Activated CD8-positive, alpha-beta T cell treated with anti-CD3 and anti-CD28 coated beads, Interleukin-2, amount 10 ng/mL, durations not matched to agents 7 days and 5 days (primary cell): Measurements from ENCODE around the gene IFNA1. TPM values are rescaled to one million over a fixed set of nuclear protein-coding genes. Genes with fewer than 3 reads are reported as not detected.

ENCODE experiments used
- ATAC-seq: fragments of 150-1000 bp; cut with Tn5 transposase; one replicate; pipeline ENCODE4 v1.10.0; 2021; ENCODE audit warnings: moderate library complexity
- CTCF ChIA-PET: fragments of 350-600 bp; sonication (Branson Sonifier 250); formaldehyde crosslinking; loops from one replicate; lab custom pipeline; 2021; ENCODE audit warnings: antibody characterized with exemption; lab: Charles Lee
- POLR2A ChIA-PET: fragments of 350-600 bp; sonication (Branson Sonifier 250); formaldehyde crosslinking; loops from one replicate; lab custom pipeline; 2021; ENCODE audit warnings: antibody characterized with exemption; lab: Charles Lee
- DNase-seq: peaks from one replicate; pipeline ENCODE4 v3.0.0-alpha.2; 2020
- H3K27ac Mint-ChIP-seq: one replicate; pipeline ENCODE4 v1.8.0; 2021; ENCODE audit warnings: mild to moderate bottlenecking, mixed read lengths
- H3K27me3 Mint-ChIP-seq: one replicate; pipeline ENCODE4 v1.8.0; 2021; ENCODE audit warnings: low read depth, mixed read lengths
- H3K36me3 Mint-ChIP-seq: one replicate; pipeline ENCODE4 v1.8.0; 2021; ENCODE audit warnings: low read depth, mixed read lengths
- H3K4me1 Mint-ChIP-seq: one replicate; pipeline ENCODE4 v1.8.0; 2021; ENCODE audit warnings: low read depth, mixed read lengths
- H3K4me3 Mint-ChIP-seq: one replicate; pipeline ENCODE4 v1.8.0; 2021; ENCODE audit warnings: mild to moderate bottlenecking, mixed read lengths
- H3K9me3 Mint-ChIP-seq: one replicate; pipeline ENCODE4 v1.8.0; 2022; ENCODE audit warnings: mixed read lengths; ENCODE audit not compliant: insufficient read depth
- total RNA-seq, 2 experiments: library from RNA; stranded (reverse); gene quantifications; one replicate each; pipeline ENCODE4 v1.2.3, GENCODE V29; 2021

Gene IFNA1
- total RNA-seq, 2 experiments from 2014 or later, result not detected

DNA sequence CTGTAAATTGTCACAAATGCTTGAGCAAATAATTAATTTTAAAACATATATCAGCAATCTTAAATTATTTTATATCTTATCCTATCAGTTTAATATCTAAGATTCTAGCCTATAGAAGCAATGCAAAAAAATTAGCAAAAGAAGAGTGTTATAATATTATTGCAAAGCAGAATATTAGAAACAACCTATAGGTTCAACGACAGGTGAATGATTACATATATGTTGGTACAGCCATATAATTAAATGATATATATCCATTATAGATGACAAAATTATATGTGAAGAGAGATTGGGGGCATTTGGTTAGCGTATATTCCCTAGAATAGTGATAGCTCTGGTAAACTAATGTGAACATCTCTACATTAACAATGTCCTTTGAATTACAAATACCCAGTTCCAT lies 42.0 kb downstream of the IFNA1 start, which contains the start of gene IFNE:
Gene IFNE (minus strand): TSS at position 101 of the 400 bp plus-strand sequence. CDS start 619 bp downstream, outside the sequence.
- no peak within 1 kb of the TSS for H3K27ac Mint-ChIP-seq
- H3K27me3 Mint-ChIP-seq, result peaks cover 6% of the 10 kb centered on the region
- no peak within 1 kb of the TSS for H3K4me3 Mint-ChIP-seq
- DNase-seq, result no peak
- no peaks in the 10 kb centered on the region for H3K9me3 Mint-ChIP-seq
- no peaks in the 10 kb centered on the region for H3K36me3 Mint-ChIP-seq
- no peak for ATAC-seq
- no peaks in the 10 kb centered on the region for H3K4me1 Mint-ChIP-seq
- POLR2A ChIA-PET, result no interaction called here
- CTCF ChIA-PET, result interaction anchor here (0.5 to 1.6 kb wide), 2 partner anchors 48 to 1047 kb away, joined by 3 read pairs; no protein-coding TSS in a partner anchor

Other genes starting within 250 kb of the IFNA1 start
- gene IFNA7, start 238.2 kb upstream of the IFNA1 start, total RNA-seq, result not detected
- gene IFNA10, start 233.3 kb upstream of the IFNA1 start, total RNA-seq, result not detected
- not detected for gene IFNA16, start 223.1 kb upstream of the IFNA1 start, total RNA-seq
- not detected for gene IFNA17, start 212.2 kb upstream of the IFNA1 start, total RNA-seq
- not detected for gene IFNA14, start 200.4 kb upstream of the IFNA1 start, total RNA-seq
- gene IFNA5, start 135.1 kb upstream of the IFNA1 start, total RNA-seq, result not detected
- gene KLHL9, start 105.0 kb upstream of the IFNA1 start, total RNA-seq, result 10 to 100 TPM; 17.9 to 18.8 TPM
- not detected for gene IFNA6, start 89.6 kb upstream of the IFNA1 start, total RNA-seq
- gene IFNA13, start 72.4 kb upstream of the IFNA1 start, total RNA-seq, result not detected
- gene IFNA2, start 55.0 kb upstream of the IFNA1 start, total RNA-seq, result not detected
- gene IFNA8, start 31.3 kb upstream of the IFNA1 start, total RNA-seq, result not detected
- gene IFNE, start 41.9 kb downstream of the IFNA1 start, total RNA-seq, result not detected